Astrocyte (in vitro differentiated cells and primary cell): Measurements from ENCODE around the gene POLR1C.

ENCODE experiments used
- CTCF ChIP-seq: IDR thresholded peaks from 2 replicates; pipeline ENCODE4 v1.5.1; 2011; ENCODE audit warnings: low read depth, mild to moderate bottlenecking, inconsistent platforms, low read length, moderate library complexity; ENCODE audit not compliant: insufficient read depth
- EZH2 ChIP-seq: IDR thresholded peaks from 2 replicates; pipeline ENCODE4 v1.6.1; 2012; ENCODE audit warnings: mild to moderate bottlenecking, low read length, inconsistent platforms; ENCODE audit not compliant: insufficient read depth

- TF ChIP-seq EZH2 (no peak), CTCF (no peak)
These were observed 19.2 kb upstream of the POLR1C start for GRCh38 chr6:43497689-43498088.
